Loucy (cell line): ENCODE measurements around the gene LRRC18.

Experiments
- H2AFZ ChIP-seq: fragments of 200-600 bp; sonication (generic); 2 replicates; pipeline ENCODE4 v1.6.0; 2016; ENCODE audit warnings: antibody characterized with exemption, mild to moderate bottlenecking, low read length, moderate library complexity
- H3F3A ChIP-seq: fragments of 200-600 bp; 2 replicates; pipeline ENCODE4 v1.6.0; 2016; ENCODE audit warnings: antibody characterized with exemption, low read depth, mild to moderate bottlenecking
- H3K27me3 ChIP-seq: fragments of 200-600 bp; sonication (generic); 2 replicates; pipeline ENCODE4 v1.6.1; 2014; ENCODE audit warnings: low read length, mild to moderate bottlenecking; ENCODE audit not compliant: insufficient read depth, poor library complexity, severe bottlenecking
- H3K36me3 ChIP-seq: fragments of 200-600 bp; sonication (generic); 2 replicates; pipeline ENCODE4 v1.6.1; 2016; ENCODE audit warnings: low read length; ENCODE audit not compliant: insufficient read depth
- H3K4me1 ChIP-seq: fragments of 200-600 bp; sonication (generic); 2 replicates; pipeline ENCODE4 v1.5.1; 2014; ENCODE audit warnings: low read length, mild to moderate bottlenecking; ENCODE audit not compliant: insufficient read depth, poor library complexity, severe bottlenecking
- H3K4me2 ChIP-seq: fragments of 200-600 bp; sonication (generic); 2 replicates; pipeline ENCODE4 v1.6.0; 2014; ENCODE audit warnings: antibody characterized with exemption, low read length, low read depth, mild to moderate bottlenecking; ENCODE audit not compliant: poor library complexity, severe bottlenecking
- H3K4me3 ChIP-seq: fragments of 200-600 bp; sonication (generic); 2 replicates; pipeline ENCODE4 v1.5.1; 2014; ENCODE audit warnings: low read length, mild to moderate bottlenecking, mixed read lengths; ENCODE audit not compliant: poor library complexity, severe bottlenecking
- H3K79me2 ChIP-seq: fragments of 200-600 bp; sonication (generic); 2 replicates; pipeline ENCODE4 v1.6.1; 2014; ENCODE audit warnings: low read length; ENCODE audit not compliant: insufficient read depth
- H3K9ac ChIP-seq: fragments of 200-600 bp; sonication (generic); 2 replicates; pipeline ENCODE4 v1.6.0; 2014; ENCODE audit warnings: mild to moderate bottlenecking, low read depth, low read length, moderate library complexity; ENCODE audit not compliant: poor library complexity, severe bottlenecking
- H3K9me2 ChIP-seq: fragments of 200-600 bp; sonication (generic); replicated peaks from 2 replicates; pipeline ENCODE4 v1.6.1; 2016; ENCODE audit warnings: low read depth, low read length, mixed read lengths
- H3K9me3 ChIP-seq: fragments of 200-600 bp; sonication (generic); 2 replicates; pipeline ENCODE4 v1.6.1; 2014; ENCODE audit warnings: mild to moderate bottlenecking, antibody characterized with exemption, low read length, low read depth; ENCODE audit not compliant: insufficient read depth
- H4K20me1 ChIP-seq: fragments of 200-600 bp; sonication (generic); 2 replicates; pipeline ENCODE4 v1.6.0; 2014; ENCODE audit warnings: antibody characterized with exemption, low read length, mild to moderate bottlenecking; ENCODE audit not compliant: insufficient read depth, poor library complexity, severe bottlenecking
- EZH2phosphoT487 ChIP-seq: fragments of 200-600 bp; IDR thresholded peaks from 2 replicates; pipeline ENCODE4 v1.6.1; 2018; ENCODE audit warnings: antibody characterized with exemption, mild to moderate bottlenecking, moderate library complexity, borderline replicate concordance
- TF ChIP-seq, protein P1 (sequence below): fragments of 200-600 bp; sonication (generic); conservative IDR thresholded peaks from 2 replicates; pipeline ENCODE4 v1.5.1; 2014; ENCODE audit warnings: mild to moderate bottlenecking, antibody characterized with exemption, low read length

Gene LRRC18

DNA sequence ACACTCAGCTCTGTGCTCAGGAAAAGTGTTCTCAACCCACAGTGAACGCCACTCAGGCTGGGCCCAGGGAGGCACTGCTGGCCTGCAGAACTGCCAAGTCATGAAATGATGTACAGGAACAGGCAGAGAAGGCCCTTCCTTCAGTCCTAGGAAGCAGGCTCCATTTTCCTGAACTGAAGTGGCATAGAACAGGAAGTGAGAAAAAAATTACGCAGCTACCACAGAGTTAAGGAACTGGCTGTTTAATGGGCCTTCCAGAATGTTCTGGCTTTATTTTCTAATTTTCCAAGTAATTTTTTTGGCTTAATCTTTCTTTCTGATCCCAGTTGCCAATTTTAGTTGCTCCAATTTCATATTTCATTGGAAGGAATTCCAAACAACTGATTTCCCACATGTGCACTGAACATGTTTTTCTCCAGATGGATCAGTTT lies 39.3 kb downstream of the LRRC18 start:
- Histone ChIP-seq H3K79me2 (no peaks in the 10 kb centered on the region), H4K20me1 (no peaks in the 10 kb centered on the region), H3K27me3 (no peaks in the 10 kb centered on the region), H3K4me2 (no peak overlapping the region), H3F3A (no peaks in the 10 kb centered on the region), H3K4me3 (no peak overlapping the region), H2AFZ (no peak overlapping the region), H3K9ac (no peak overlapping the region), H3K4me1 (peaks cover 10% of the 10 kb centered on the region), H3K36me3 (no peaks in the 10 kb centered on the region), H3K9me3 (no peaks in the 10 kb centered on the region), H3K9me2 (no peaks in the 10 kb centered on the region)
- TF ChIP-seq EZH2phosphoT487 = no peak
- TF ChIP-seq, protein P1, sequence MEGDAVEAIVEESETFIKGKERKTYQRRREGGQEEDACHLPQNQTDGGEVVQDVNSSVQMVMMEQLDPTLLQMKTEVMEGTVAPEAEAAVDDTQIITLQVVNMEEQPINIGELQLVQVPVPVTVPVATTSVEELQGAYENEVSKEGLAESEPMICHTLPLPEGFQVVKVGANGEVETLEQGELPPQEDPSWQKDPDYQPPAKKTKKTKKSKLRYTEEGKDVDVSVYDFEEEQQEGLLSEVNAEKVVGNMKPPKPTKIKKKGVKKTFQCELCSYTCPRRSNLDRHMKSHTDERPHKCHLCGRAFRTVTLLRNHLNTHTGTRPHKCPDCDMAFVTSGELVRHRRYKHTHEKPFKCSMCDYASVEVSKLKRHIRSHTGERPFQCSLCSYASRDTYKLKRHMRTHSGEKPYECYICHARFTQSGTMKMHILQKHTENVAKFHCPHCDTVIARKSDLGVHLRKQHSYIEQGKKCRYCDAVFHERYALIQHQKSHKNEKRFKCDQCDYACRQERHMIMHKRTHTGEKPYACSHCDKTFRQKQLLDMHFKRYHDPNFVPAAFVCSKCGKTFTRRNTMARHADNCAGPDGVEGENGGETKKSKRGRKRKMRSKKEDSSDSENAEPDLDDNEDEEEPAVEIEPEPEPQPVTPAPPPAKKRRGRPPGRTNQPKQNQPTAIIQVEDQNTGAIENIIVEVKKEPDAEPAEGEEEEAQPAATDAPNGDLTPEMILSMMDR = no peak

DNA sequence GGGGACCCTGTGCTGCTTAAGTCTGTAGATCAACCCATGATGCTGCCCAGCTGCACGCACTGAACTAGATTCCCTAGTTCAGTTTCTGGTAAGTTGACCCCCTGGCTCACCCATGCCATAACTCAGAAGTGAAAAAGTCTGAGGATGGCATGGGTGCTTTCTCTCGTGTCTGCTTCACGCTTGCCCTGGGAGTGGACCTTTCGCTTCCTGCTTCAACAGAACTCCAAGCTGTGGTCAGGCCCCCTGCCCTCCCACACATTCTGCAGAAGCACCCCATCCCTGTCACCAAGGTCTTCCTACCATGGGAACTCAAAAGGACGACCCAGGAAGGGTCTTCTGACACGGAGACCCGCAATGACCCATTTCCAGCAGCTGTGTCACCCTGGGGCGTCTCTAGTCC lies 39.9 kb downstream of the LRRC18 start:
- H4K20me1 ChIP-seq = no peaks in the 10 kb centered on the region
- no peak overlapping the region for H3K4me3 ChIP-seq
- H2AFZ ChIP-seq = no peak overlapping the region
- no peaks in the 10 kb centered on the region for H3K9me3 ChIP-seq
- H3K79me2 ChIP-seq = no peaks in the 10 kb centered on the region
- H3K4me2 ChIP-seq = no peak overlapping the region
- H3K27me3 ChIP-seq = no peaks in the 10 kb centered on the region
- H3F3A ChIP-seq = no peaks in the 10 kb centered on the region
- TF ChIP-seq, protein P1 = no peak
- no peak for TF ChIP-seq EZH2phosphoT487
- H3K36me3 ChIP-seq = no peaks in the 10 kb centered on the region
- no peak overlapping the region for H3K9ac ChIP-seq
- peaks cover 10% of the 10 kb centered on the region for H3K4me1 ChIP-seq
- H3K9me2 ChIP-seq = no peaks in the 10 kb centered on the region

GRCh38 chr10:48898426-48898825 lies 41.2 kb downstream of the LRRC18 start:
- Histone ChIP-seq H3K4me1 (peaks cover 10% of the 10 kb centered on the region), H3K36me3 (no peaks in the 10 kb centered on the region)

More at GRCh38 chr10:48898426-48898825, 41.2 kb downstream of the LRRC18 start:
- Histone ChIP-seq H2AFZ (no peak overlapping the region), H3K9me3 (no peaks in the 10 kb centered on the region), H3K27me3 (no peaks in the 10 kb centered on the region), H4K20me1 (no peaks in the 10 kb centered on the region), H3K9ac (no peak overlapping the region), H3K79me2 (no peaks in the 10 kb centered on the region), H3K4me3 (no peak overlapping the region), H3K4me2 (no peak overlapping the region), H3F3A (no peaks in the 10 kb centered on the region), H3K9me2 (no peaks in the 10 kb centered on the region)
- TF ChIP-seq EZH2phosphoT487 = no peak
- TF ChIP-seq, protein P1 = no peak
